ENCODE results near the gene DNAJB5. TPM values are rescaled to one million over a fixed set of nuclear protein-coding genes. Genes with fewer than 3 reads are reported as not detected.
"Not testable (repeated sequence)": the region's sequence is repeated elsewhere in the genome, so short reads cannot be mapped to it uniquely, and the experiment has no call there.

DNAJB5 gene
- total and polyA plus RNA-seq, 5 donors from 2014 or later: 0.42 to 2.7 (median 2.1) TPM

DNA sequence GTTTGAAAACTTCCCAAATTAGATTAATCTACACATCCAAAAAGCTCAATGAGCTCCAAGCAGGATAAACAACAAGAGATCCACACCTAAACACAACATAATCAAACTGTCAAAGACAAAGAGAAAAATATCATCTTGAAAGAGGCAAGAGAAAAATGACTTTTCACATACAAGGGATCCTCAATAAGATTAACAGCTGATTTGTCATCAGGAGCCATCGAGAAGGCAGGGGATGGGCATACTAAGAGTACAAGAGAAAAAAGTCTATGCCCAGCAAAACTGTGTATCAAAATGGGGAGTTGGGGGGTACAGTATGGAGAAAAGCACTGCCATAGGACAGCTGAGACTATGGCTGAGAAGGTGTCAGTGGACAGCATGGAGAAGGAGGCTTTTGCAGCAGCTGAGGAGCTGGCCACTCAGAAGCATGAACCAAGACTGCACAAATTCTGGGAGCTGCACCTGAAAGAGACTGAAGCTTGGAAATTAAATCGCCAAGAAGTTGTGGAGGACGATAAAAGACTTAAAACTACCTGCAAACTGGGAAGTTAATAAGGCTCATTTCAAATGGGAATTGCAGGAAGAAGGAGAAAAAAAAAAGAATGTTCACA, 20.9 kb downstream of the DNAJB5 start:
- H3K4me3 Mint-ChIP-seq: no peak overlapping the region
- H3K36me3 Mint-ChIP-seq: peaks cover 53% of the 10 kb centered on the region
- peak overlapping the region in 1 of 3 donors; percentile 53 for H3K27ac Mint-ChIP-seq

DNA sequence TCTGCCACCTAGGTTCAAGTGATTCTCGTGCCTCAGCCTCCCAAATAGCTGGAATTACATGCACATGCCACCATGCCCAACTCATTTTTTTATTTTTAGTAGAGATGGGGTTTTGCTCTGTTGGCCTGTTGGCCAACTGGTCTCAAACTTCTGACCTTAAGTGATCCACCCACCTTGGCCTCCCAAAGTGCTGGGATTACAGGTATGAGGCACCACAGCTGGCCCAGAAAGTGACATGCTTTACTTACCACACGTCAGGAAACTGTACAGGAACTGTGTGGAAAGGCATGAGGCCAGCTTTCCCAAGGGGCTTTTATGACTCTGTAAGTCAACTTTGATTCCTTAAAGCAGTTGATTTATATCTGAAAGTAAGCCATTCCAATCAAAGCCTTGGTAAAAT, 25.0 kb downstream of the DNAJB5 start:
- H3K9me3 Mint-ChIP-seq: peaks cover 0 to 11% (median 7%) of the 10 kb centered on the region in 7 donors
- peaks cover 0 to 14% (median 5%) of the 10 kb centered on the region in 4 donors for H3K4me1 Mint-ChIP-seq
- H3K36me3 Mint-ChIP-seq: peaks cover 35% of the 10 kb centered on the region
- no peak overlapping the region for H3K4me3 Mint-ChIP-seq
- Histone ChIP-seq H3K27me3 (ENCODE audit: control insufficient read depth, insufficient read depth, low read length) (no peaks in the 10 kb centered on the region), H3K9me3 (ENCODE audit: control insufficient read depth in 2 of 2, low read length in 2 of 2) (peaks cover 0 to 8% of the 10 kb centered on the region in 2 experiments), H3K4me3 (ENCODE audit: low read depth, low read length) (no peak overlapping the region), H3K27ac (ENCODE audit: insufficient read depth, low read length, poor library complexity, severe bottlenecking) (no peak overlapping the region), H3K36me3 (ENCODE audit: control insufficient read depth, insufficient read depth, low read length) (peaks cover 4% of the 10 kb centered on the region), H3K4me1 (ENCODE audit: control insufficient read depth, insufficient read depth, low read length, poor library complexity, severe bottlenecking) (no peaks in the 10 kb centered on the region)
- no peak for ATAC-seq (ENCODE audit: low read depth in 2 of 2)
- no peak overlapping the region for H3K27ac Mint-ChIP-seq
- DNase-seq: no peak
- no peaks in the 10 kb centered on the region for H3K27me3 Mint-ChIP-seq

More for the DNA sequence above, 20.9 kb downstream of the DNAJB5 start:
- Histone ChIP-seq H3K36me3 (ENCODE audit: control insufficient read depth, insufficient read depth, low read length) (peaks cover 4% of the 10 kb centered on the region), H3K9me3 (ENCODE audit: control insufficient read depth in 2 of 2, low read length in 2 of 2) (peaks cover 0 to 8% of the 10 kb centered on the region in 2 experiments), H3K4me1 (ENCODE audit: control insufficient read depth, insufficient read depth, low read length, poor library complexity, severe bottlenecking) (no peaks in the 10 kb centered on the region), H3K4me3 (ENCODE audit: low read depth, low read length) (no peak overlapping the region), H3K27me3 (ENCODE audit: control insufficient read depth, insufficient read depth, low read length) (no peaks in the 10 kb centered on the region), H3K27ac (ENCODE audit: insufficient read depth, low read length, poor library complexity, severe bottlenecking) (no peak overlapping the region)
- Mint-ChIP-seq H3K27me3 (no peaks in the 10 kb centered on the region), H3K4me1 (peaks cover 0 to 14% (median 5%) of the 10 kb centered on the region in 4 donors), H3K9me3 (peaks cover 0 to 11% (median 7%) of the 10 kb centered on the region in 7 donors)
- no peak for DNase-seq
- ATAC-seq (ENCODE audit: low read depth in 2 of 2): no peak

DNA sequence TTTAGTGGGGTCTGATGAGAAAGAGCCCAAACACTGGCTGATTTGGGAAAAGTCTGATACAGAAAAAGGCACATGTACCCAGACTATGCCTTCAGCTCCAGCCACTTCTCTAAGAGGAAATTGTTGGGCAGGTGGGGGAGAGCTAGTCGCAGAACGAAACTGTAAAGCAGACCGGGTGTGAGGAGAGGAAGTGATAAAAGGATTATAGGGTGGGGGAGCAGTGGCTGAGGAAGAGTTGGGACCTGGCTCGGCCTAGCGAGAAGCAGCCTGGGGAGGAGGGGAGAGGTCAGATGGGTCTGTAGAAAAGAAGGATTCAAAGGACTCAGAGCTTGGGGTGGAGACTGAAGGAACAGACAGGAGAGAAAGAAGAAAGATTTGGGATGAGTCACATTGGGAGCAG, 33.9 kb downstream of the DNAJB5 start:
- not testable (repeated sequence) for H3K27me3 Mint-ChIP-seq; H3K4me3 ChIP-seq (ENCODE audit: low read depth, low read length); ATAC-seq (ENCODE audit: low read depth in 2 of 2); H3K36me3 ChIP-seq (ENCODE audit: control insufficient read depth, insufficient read depth, low read length); H3K4me3 Mint-ChIP-seq; H3K27me3 ChIP-seq (ENCODE audit: control insufficient read depth, insufficient read depth, low read length); H3K9me3 Mint-ChIP-seq; H3K27ac ChIP-seq (ENCODE audit: insufficient read depth, low read length, poor library complexity, severe bottlenecking); H3K9me3 ChIP-seq (ENCODE audit: control insufficient read depth in 2 of 2, low read length in 2 of 2); H3K4me1 ChIP-seq (ENCODE audit: control insufficient read depth, insufficient read depth, low read length, poor library complexity, severe bottlenecking)
- Mint-ChIP-seq H3K36me3 (peaks cover 37% of the 10 kb centered on the region), H3K27ac (peak overlapping the region in 1 of 3 donors; percentile 62), H3K4me1 (peaks cover 7 to 21% (median 11%) of the 10 kb centered on the region in 4 donors)
- peak in 1 of 3 donors; percentile 30 for DNase-seq

DNA sequence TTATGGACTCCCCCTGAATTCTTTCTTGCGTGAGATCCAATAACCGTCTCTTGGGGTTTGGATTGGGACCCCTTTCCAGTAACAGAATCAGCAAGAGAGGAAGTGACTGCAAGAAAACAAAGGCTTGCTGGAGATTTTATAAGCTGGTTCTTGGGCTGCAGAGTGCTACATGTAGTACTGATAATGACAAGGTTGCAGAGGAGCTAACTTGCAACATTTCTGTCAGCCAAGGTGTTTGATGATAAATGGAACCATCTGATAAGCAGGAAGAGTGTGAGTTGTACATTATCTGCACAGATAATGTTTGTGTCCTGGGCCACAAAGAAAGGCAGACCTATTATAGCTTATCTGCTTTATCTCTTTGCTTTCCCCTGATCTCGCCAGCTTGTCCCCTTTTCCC, 37.1 kb downstream of the DNAJB5 start:
- Histone ChIP-seq H3K9me3 (ENCODE audit: control insufficient read depth in 2 of 2, low read length in 2 of 2) (no peaks in the 10 kb centered on the region), H3K27me3 (ENCODE audit: control insufficient read depth, insufficient read depth, low read length) (no peaks in the 10 kb centered on the region), H3K4me1 (ENCODE audit: control insufficient read depth, insufficient read depth, low read length, poor library complexity, severe bottlenecking) (no peaks in the 10 kb centered on the region), H3K27ac (ENCODE audit: insufficient read depth, low read length, poor library complexity, severe bottlenecking) (no peak overlapping the region), H3K36me3 (ENCODE audit: control insufficient read depth, insufficient read depth, low read length) (no peaks in the 10 kb centered on the region), H3K4me3 (ENCODE audit: low read depth, low read length) (no peak overlapping the region)
- H3K36me3 Mint-ChIP-seq: peaks cover 30% of the 10 kb centered on the region
- H3K4me1 Mint-ChIP-seq: peaks cover 11 to 21% (median 12%) of the 10 kb centered on the region in 4 donors
- no peaks in the 10 kb centered on the region for H3K9me3 Mint-ChIP-seq
- DNase-seq (no peak), ATAC-seq (ENCODE audit: low read depth in 2 of 2) (no peak)
- no peaks in the 10 kb centered on the region for H3K27me3 Mint-ChIP-seq
- peak overlapping the region in 2 of 3 donors; percentile 19 to 52 for H3K27ac Mint-ChIP-seq
- H3K4me3 Mint-ChIP-seq: no peak overlapping the region

DNA sequence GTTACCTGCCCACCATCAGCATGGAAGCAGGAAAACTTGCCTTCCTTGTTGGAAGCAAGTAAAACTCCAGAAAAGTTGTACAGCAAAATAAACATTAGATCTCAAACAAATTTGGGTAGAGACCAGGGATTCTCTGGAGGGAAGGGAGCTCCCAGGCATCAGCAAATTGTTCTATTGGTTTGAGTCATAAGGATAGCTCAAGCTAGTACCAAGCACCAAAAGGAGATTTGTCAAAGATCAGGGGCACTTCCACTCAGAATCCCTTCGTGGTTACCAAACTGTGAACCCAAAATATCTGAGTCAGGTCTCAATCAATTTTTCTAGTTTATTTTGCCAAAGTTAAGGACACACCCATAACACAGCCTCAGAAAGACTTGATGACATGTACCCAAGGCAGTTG, 37.8 kb downstream of the DNAJB5 start:
- Histone ChIP-seq H3K9me3 (ENCODE audit: control insufficient read depth in 2 of 2, low read length in 2 of 2) (no peaks in the 10 kb centered on the region), H3K36me3 (ENCODE audit: control insufficient read depth, insufficient read depth, low read length) (no peaks in the 10 kb centered on the region), H3K27me3 (ENCODE audit: control insufficient read depth, insufficient read depth, low read length) (no peaks in the 10 kb centered on the region), H3K27ac (ENCODE audit: insufficient read depth, low read length, poor library complexity, severe bottlenecking) (no peak overlapping the region), H3K4me3 (ENCODE audit: low read depth, low read length) (no peak overlapping the region), H3K4me1 (ENCODE audit: control insufficient read depth, insufficient read depth, low read length, poor library complexity, severe bottlenecking) (no peaks in the 10 kb centered on the region)
- H3K27ac Mint-ChIP-seq: peak overlapping the region in 1 of 3 donors; percentile 21
- H3K9me3 Mint-ChIP-seq: no peaks in the 10 kb centered on the region
- peaks cover 23% of the 10 kb centered on the region for H3K36me3 Mint-ChIP-seq
- H3K27me3 Mint-ChIP-seq: no peaks in the 10 kb centered on the region
- peaks cover 11 to 21% (median 12%) of the 10 kb centered on the region in 4 donors for H3K4me1 Mint-ChIP-seq
- H3K4me3 Mint-ChIP-seq: no peak overlapping the region
- ATAC-seq (ENCODE audit: low read depth in 2 of 2) (no peak), DNase-seq (no peak)

DNA sequence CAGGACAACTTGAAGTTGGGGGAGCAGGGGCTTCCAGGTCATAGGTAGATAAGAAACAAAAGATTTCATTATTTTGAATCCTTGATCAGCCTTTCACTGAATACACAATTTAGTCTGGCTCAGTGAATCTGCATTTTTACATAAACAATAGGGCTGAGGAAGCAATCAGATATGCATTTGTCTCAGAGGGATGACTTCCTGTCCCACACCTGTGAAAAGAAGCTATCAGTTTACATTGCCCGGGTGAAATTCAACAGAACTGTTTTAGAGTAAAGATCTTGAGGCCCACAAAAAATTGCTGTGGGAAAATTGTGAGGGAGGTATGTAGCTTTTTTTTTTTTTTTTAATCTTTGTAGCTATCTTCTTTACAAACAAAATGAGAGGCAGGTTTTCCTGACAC, 38.3 kb downstream of the DNAJB5 start:
- ATAC-seq (ENCODE audit: low read depth in 2 of 2) (no peak), DNase-seq (peak in 1 of 3 donors; percentile 23)
- Mint-ChIP-seq H3K27me3 (no peaks in the 10 kb centered on the region), H3K27ac (peak overlapping the region in 1 of 3 donors; percentile 21), H3K4me1 (peaks cover 11 to 21% (median 12%) of the 10 kb centered on the region in 4 donors), H3K9me3 (no peaks in the 10 kb centered on the region), H3K36me3 (peaks cover 22% of the 10 kb centered on the region), H3K4me3 (no peak overlapping the region)
- H3K4me3 ChIP-seq (ENCODE audit: low read depth, low read length): no peak overlapping the region
- no peaks in the 10 kb centered on the region for H3K36me3 ChIP-seq (ENCODE audit: control insufficient read depth, insufficient read depth, low read length)
- H3K4me1 ChIP-seq (ENCODE audit: control insufficient read depth, insufficient read depth, low read length, poor library complexity, severe bottlenecking): no peaks in the 10 kb centered on the region
- H3K27me3 ChIP-seq (ENCODE audit: control insufficient read depth, insufficient read depth, low read length): no peaks in the 10 kb centered on the region
- no peaks in the 10 kb centered on the region for H3K9me3 ChIP-seq (ENCODE audit: control insufficient read depth in 2 of 2, low read length in 2 of 2)
- no peak overlapping the region for H3K27ac ChIP-seq (ENCODE audit: insufficient read depth, low read length, poor library complexity, severe bottlenecking)

DNA sequence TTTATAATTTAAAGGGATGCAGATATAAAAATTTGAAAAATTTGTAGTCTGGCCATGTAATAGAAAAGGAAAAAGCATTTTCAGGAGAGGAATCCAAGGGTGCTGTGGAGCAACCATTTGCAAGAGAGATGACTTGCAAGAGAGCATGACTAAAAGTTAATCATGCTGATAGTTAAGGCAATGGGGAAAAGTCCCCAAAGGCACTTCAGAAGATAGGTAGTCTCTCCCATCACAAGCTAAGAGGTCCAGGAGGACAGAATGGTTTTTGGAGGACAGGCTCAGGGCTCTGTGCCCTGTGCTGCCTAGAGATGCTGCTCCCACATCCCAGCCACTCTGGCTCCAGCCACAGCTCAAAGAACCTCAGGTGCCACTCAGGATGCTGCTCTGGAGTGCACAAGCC, 38.8 kb downstream of the DNAJB5 start:
- no peaks in the 10 kb centered on the region for H3K9me3 ChIP-seq (ENCODE audit: control insufficient read depth in 2 of 2, low read length in 2 of 2)
- Mint-ChIP-seq H3K4me3 (no peak overlapping the region), H3K27me3 (no peaks in the 10 kb centered on the region), H3K27ac (no peak overlapping the region), H3K4me1 (peaks cover 9 to 20% (median 12%) of the 10 kb centered on the region in 4 donors), H3K36me3 (peaks cover 21% of the 10 kb centered on the region), H3K9me3 (no peaks in the 10 kb centered on the region)
- no peaks in the 10 kb centered on the region for H3K36me3 ChIP-seq (ENCODE audit: control insufficient read depth, insufficient read depth, low read length)
- no peak for DNase-seq
- no peaks in the 10 kb centered on the region for H3K4me1 ChIP-seq (ENCODE audit: control insufficient read depth, insufficient read depth, low read length, poor library complexity, severe bottlenecking)
- ATAC-seq (ENCODE audit: low read depth in 2 of 2): no peak
- H3K4me3 ChIP-seq (ENCODE audit: low read depth, low read length): no peak overlapping the region
- no peak overlapping the region for H3K27ac ChIP-seq (ENCODE audit: insufficient read depth, low read length, poor library complexity, severe bottlenecking)
- H3K27me3 ChIP-seq (ENCODE audit: control insufficient read depth, insufficient read depth, low read length): no peaks in the 10 kb centered on the region

DNA sequence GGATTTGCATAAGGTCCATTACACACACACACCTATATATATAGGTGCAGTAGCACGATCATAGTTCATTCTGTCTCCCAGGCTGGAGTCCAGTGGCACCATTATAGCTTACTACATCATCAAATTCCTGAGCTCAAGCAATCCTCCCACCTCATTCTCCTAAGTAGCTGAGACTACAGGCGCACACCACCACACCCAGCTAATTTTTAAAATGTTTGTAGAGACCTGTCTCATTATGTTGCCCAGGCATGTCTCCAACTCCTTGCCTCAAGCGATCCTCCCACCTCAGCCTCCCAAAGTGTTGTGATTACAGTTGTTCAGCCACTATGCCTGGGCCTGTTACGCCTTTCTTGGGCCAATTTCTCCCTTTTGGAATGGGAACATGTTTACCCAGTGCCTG, 39.7 kb downstream of the DNAJB5 start:
- no peaks in the 10 kb centered on the region for H3K9me3 Mint-ChIP-seq
- Histone ChIP-seq H3K27ac (ENCODE audit: insufficient read depth, low read length, poor library complexity, severe bottlenecking) (no peak overlapping the region), H3K4me1 (ENCODE audit: control insufficient read depth, insufficient read depth, low read length, poor library complexity, severe bottlenecking) (no peaks in the 10 kb centered on the region), H3K27me3 (ENCODE audit: control insufficient read depth, insufficient read depth, low read length) (no peaks in the 10 kb centered on the region), H3K4me3 (ENCODE audit: low read depth, low read length) (no peak overlapping the region), H3K36me3 (ENCODE audit: control insufficient read depth, insufficient read depth, low read length) (no peaks in the 10 kb centered on the region), H3K9me3 (ENCODE audit: control insufficient read depth in 2 of 2, low read length in 2 of 2) (no peaks in the 10 kb centered on the region)
- H3K4me1 Mint-ChIP-seq: peaks cover 7 to 15% (median 12%) of the 10 kb centered on the region in 4 donors
- DNase-seq (no peak), ATAC-seq (ENCODE audit: low read depth in 2 of 2) (no peak)
- H3K36me3 Mint-ChIP-seq: peaks cover 12% of the 10 kb centered on the region
- H3K27ac Mint-ChIP-seq: no peak overlapping the region
- H3K27me3 Mint-ChIP-seq: no peaks in the 10 kb centered on the region
- no peak overlapping the region for H3K4me3 Mint-ChIP-seq

Data from CD4-positive, CD25-positive, alpha-beta regulatory T cell (primary cell).